SU-DHL-6 (cell line): ENCODE measurements around the gene ASB16.

Source experiments
- EZH2phosphoT487 ChIP-seq: fragments of 200-600 bp; sonication (generic), shearing (Covaris generic); conservative IDR thresholded peaks from 2 replicates; pipeline ENCODE4 v1.6.1; 2018; ENCODE audit warnings: mild to moderate bottlenecking, antibody characterized with exemption, low read length, moderate library complexity, mixed read lengths
- TF ChIP-seq, protein P1 (sequence below): fragments of 200-600 bp; sonication (generic); IDR thresholded peaks from one replicate; pipeline ENCODE4 v1.5.1; 2017; ENCODE audit warnings: antibody characterized with exemption, mild to moderate bottlenecking, low read length, moderate library complexity; ENCODE audit not compliant: insufficient read depth, poor library complexity, severe bottlenecking

DNA sequence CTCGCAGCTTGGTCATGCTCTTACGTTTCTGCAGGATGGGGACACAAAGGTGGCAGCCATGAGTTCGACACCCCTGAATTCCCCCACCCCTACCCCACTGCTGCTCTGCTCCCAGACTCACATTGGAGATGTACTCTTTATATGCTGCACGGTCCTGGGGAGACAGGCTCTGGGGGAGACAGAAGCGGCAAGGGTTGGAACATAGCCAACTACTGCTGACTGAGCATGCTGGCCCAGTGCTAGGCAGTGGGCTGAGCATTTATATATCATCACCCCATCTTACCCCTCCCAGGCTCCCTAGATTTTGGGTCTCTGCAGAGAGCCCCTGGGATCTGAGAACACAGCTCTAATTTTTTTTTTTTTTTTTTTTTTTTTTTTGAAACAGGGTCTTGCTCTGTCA, 37.2 kb downstream of the ASB16 start:
- no peak for TF ChIP-seq EZH2phosphoT487
- TF ChIP-seq, protein P1, sequence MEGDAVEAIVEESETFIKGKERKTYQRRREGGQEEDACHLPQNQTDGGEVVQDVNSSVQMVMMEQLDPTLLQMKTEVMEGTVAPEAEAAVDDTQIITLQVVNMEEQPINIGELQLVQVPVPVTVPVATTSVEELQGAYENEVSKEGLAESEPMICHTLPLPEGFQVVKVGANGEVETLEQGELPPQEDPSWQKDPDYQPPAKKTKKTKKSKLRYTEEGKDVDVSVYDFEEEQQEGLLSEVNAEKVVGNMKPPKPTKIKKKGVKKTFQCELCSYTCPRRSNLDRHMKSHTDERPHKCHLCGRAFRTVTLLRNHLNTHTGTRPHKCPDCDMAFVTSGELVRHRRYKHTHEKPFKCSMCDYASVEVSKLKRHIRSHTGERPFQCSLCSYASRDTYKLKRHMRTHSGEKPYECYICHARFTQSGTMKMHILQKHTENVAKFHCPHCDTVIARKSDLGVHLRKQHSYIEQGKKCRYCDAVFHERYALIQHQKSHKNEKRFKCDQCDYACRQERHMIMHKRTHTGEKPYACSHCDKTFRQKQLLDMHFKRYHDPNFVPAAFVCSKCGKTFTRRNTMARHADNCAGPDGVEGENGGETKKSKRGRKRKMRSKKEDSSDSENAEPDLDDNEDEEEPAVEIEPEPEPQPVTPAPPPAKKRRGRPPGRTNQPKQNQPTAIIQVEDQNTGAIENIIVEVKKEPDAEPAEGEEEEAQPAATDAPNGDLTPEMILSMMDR, result no peak
